Measurements from ENCODE around the gene PCYT2. TPM values are rescaled to one million over a fixed set of nuclear protein-coding genes. Genes with fewer than 3 reads are reported as not detected.

PCYT2 gene
- total RNA-seq, 1 donor from 2014 or later: 93.2 TPM

GRCh38 chr17:81866440-81867169 is 44.6 kb downstream of the PCYT2 start:
- Mint-ChIP-seq H3K27me3 (no peaks in the 10 kb centered on the region), H3K27ac (no peak overlapping the region), H3K36me3 (ENCODE audit: insufficient read depth) (peaks cover 6% of the 10 kb centered on the region), H3K4me3 (ENCODE audit: low read depth) (no peak overlapping the region), H3K4me1 (ENCODE audit: low read depth) (peaks cover 15% of the 10 kb centered on the region), H3K9me3 (ENCODE audit: low read depth) (no peaks in the 10 kb centered on the region)
- no peak for TF ChIP-seq CTCF (IDR thresholded peaks at IDR 0.05; ENCODE audit: unreplicated experiment)
- DNase-seq (ENCODE audit: low spot score, unreplicated experiment): no peak

GRCh38 chr17:81865733-81866439 is 45.3 kb downstream of the PCYT2 start:
- Mint-ChIP-seq H3K36me3 (ENCODE audit: insufficient read depth) (peaks cover 6% of the 10 kb centered on the region), H3K4me1 (ENCODE audit: low read depth) (peaks cover 17% of the 10 kb centered on the region), H3K9me3 (ENCODE audit: low read depth) (no peaks in the 10 kb centered on the region), H3K27me3 (no peaks in the 10 kb centered on the region), H3K4me3 (ENCODE audit: low read depth) (no peak overlapping the region), H3K27ac (no peak overlapping the region)
- TF ChIP-seq CTCF (IDR thresholded peaks at IDR 0.05; ENCODE audit: unreplicated experiment): no peak
- DNase-seq (ENCODE audit: low spot score, unreplicated experiment): no peak

GRCh38 chr17:81865358-81865732 is 45.9 kb downstream of the PCYT2 start:
- Mint-ChIP-seq H3K9me3 (ENCODE audit: low read depth) (no peaks in the 10 kb centered on the region), H3K36me3 (ENCODE audit: insufficient read depth) (peaks cover 6% of the 10 kb centered on the region), H3K4me3 (ENCODE audit: low read depth) (no peak overlapping the region), H3K27me3 (no peaks in the 10 kb centered on the region), H3K4me1 (ENCODE audit: low read depth) (peaks cover 17% of the 10 kb centered on the region), H3K27ac (no peak overlapping the region)
- no peak for TF ChIP-seq CTCF (IDR thresholded peaks at IDR 0.05; ENCODE audit: unreplicated experiment)
- no peak for DNase-seq (ENCODE audit: low spot score, unreplicated experiment)

GRCh38 chr17:81863833-81864768 is 47.1 kb downstream of the PCYT2 start:
- Mint-ChIP-seq H3K36me3 (ENCODE audit: insufficient read depth) (peaks cover 5% of the 10 kb centered on the region), H3K4me1 (ENCODE audit: low read depth) (peaks cover 18% of the 10 kb centered on the region), H3K9me3 (ENCODE audit: low read depth) (no peaks in the 10 kb centered on the region), H3K4me3 (ENCODE audit: low read depth) (no peak overlapping the region), H3K27ac (no peak overlapping the region), H3K27me3 (no peaks in the 10 kb centered on the region)
- DNase-seq (ENCODE audit: low spot score, unreplicated experiment): no peak
- TF ChIP-seq CTCF (IDR thresholded peaks at IDR 0.05; ENCODE audit: unreplicated experiment): peak; percentile 8

GRCh38 chr17:81863123-81863675 is 48.0 kb downstream of the PCYT2 start:
- H3K4me1 Mint-ChIP-seq (ENCODE audit: low read depth): peaks cover 20% of the 10 kb centered on the region
- peak overlapping the region; percentile 62 for H3K4me3 Mint-ChIP-seq (ENCODE audit: low read depth)
- DNase-seq (ENCODE audit: low spot score, unreplicated experiment): no peak
- no peaks in the 10 kb centered on the region for H3K27me3 Mint-ChIP-seq
- peak overlapping the region; percentile 82 for H3K27ac Mint-ChIP-seq
- H3K9me3 Mint-ChIP-seq (ENCODE audit: low read depth): no peaks in the 10 kb centered on the region
- H3K36me3 Mint-ChIP-seq (ENCODE audit: insufficient read depth): peaks cover 3% of the 10 kb centered on the region
- TF ChIP-seq CTCF (IDR thresholded peaks at IDR 0.05; ENCODE audit: unreplicated experiment): no peak
